H9 (cell line): Measurements from ENCODE around the gene CTAG2. TPM values are rescaled to one million over a fixed set of nuclear protein-coding genes. Genes with fewer than 3 reads are reported as not detected.
"Not testable (repeated sequence)": the region's sequence is repeated elsewhere in the genome, so short reads cannot be mapped to it uniquely, and the experiment has no call there.

Experiments used
- DNase-seq: peaks from one replicate; pipeline ENCODE4 v3.0.0-alpha.2; 2017
- H2AFZ ChIP-seq: one replicate; pipeline ENCODE4 v1.6.1; 2013; ENCODE audit warnings: mild to moderate bottlenecking, low read length, control low read depth, moderate library complexity
- H2AK5ac ChIP-seq: 2 replicates; pipeline ENCODE4 v1.6.1; 2013; ENCODE audit warnings: low read length, control low read depth, mixed read lengths; ENCODE audit not compliant: insufficient read length
- H2BK120ac ChIP-seq: one replicate; pipeline ENCODE4 v1.6.1; 2013; ENCODE audit warnings: low read depth, mild to moderate bottlenecking, low read length, control low read depth, inconsistent platforms; ENCODE audit not compliant: poor library complexity, severe bottlenecking
- H2BK12ac ChIP-seq: 2 replicates; pipeline ENCODE4 v1.6.1; 2013; ENCODE audit warnings: low read length, control low read depth, mixed read lengths, low read depth; ENCODE audit not compliant: insufficient read length
- H2BK15ac ChIP-seq: 2 replicates; pipeline ENCODE4 v1.6.1; 2013; ENCODE audit warnings: low read depth, low read length, control low read depth
- H2BK20ac ChIP-seq: one replicate; pipeline ENCODE4 v1.6.1; 2013; ENCODE audit warnings: low read depth, mild to moderate bottlenecking, low read length, control low read depth, inconsistent platforms; ENCODE audit not compliant: poor library complexity, severe bottlenecking
- H2BK5ac ChIP-seq: 2 replicates; pipeline ENCODE4 v1.6.1; 2013; ENCODE audit warnings: low read length, control low read depth, mixed read lengths; ENCODE audit not compliant: insufficient read length
- H3K14ac ChIP-seq: 2 replicates; pipeline ENCODE4 v1.6.1; 2013; ENCODE audit warnings: low read length, control low read depth; ENCODE audit not compliant: insufficient read depth
- H3K18ac ChIP-seq: 2 replicates; pipeline ENCODE4 v1.6.1; 2013; ENCODE audit warnings: low read depth, mild to moderate bottlenecking, mixed read lengths, low read length, control low read depth; ENCODE audit not compliant: insufficient read length
- H3K23ac ChIP-seq: 2 replicates; pipeline ENCODE4 v1.6.1; 2013; ENCODE audit warnings: low read length, control low read depth, mixed read lengths, low read depth; ENCODE audit not compliant: insufficient read length
- H3K23me2 ChIP-seq: 2 replicates; pipeline ENCODE4 v1.6.1; 2013; ENCODE audit warnings: low read depth, mild to moderate bottlenecking, mixed read lengths, low read length, control low read depth; ENCODE audit not compliant: insufficient read length, poor library complexity, severe bottlenecking
- H3K27ac ChIP-seq: 2 replicates; pipeline ENCODE4 v1.5.1; 2013; ENCODE audit warnings: low read length, control low read depth, mixed read lengths, low read depth; ENCODE audit not compliant: insufficient read length
- H3K27me3 ChIP-seq: 2 replicates; pipeline ENCODE4 v1.6.1; 2013; ENCODE audit warnings: low read length, control low read depth, inconsistent platforms; ENCODE audit not compliant: insufficient read depth
- H3K4ac ChIP-seq: 2 replicates; pipeline ENCODE4 v1.6.1; 2013; ENCODE audit warnings: low read depth, mild to moderate bottlenecking, control low read depth, inconsistent platforms, low read length, moderate library complexity
- H3K4me1 ChIP-seq: 2 replicates; pipeline ENCODE4 v1.6.1; 2013; ENCODE audit warnings: low read length, control low read depth, inconsistent platforms; ENCODE audit not compliant: insufficient read depth
- H3K4me2 ChIP-seq: 2 replicates; pipeline ENCODE4 v1.6.1; 2013; ENCODE audit warnings: low read length, control low read depth, mixed read lengths; ENCODE audit not compliant: insufficient read length, insufficient read depth
- H3K56ac ChIP-seq: 2 replicates; pipeline ENCODE4 v1.6.1; 2013; ENCODE audit warnings: low read depth, mild to moderate bottlenecking, mixed read lengths, low read length, control low read depth; ENCODE audit not compliant: insufficient read length
- H3K79me1 ChIP-seq: 2 replicates; pipeline ENCODE4 v1.6.1; 2013; ENCODE audit warnings: low read depth, mild to moderate bottlenecking, moderate library complexity, low read length, control low read depth, inconsistent platforms; ENCODE audit not compliant: insufficient read depth, poor library complexity, severe bottlenecking
- H3K79me2 ChIP-seq: 2 replicates; pipeline ENCODE4 v1.6.1; 2013; ENCODE audit warnings: low read length, control low read depth, inconsistent platforms; ENCODE audit not compliant: insufficient read depth
- H3K9ac ChIP-seq: 2 replicates; pipeline ENCODE4 v1.6.1; 2013; ENCODE audit warnings: low read length, control low read depth, mixed read lengths; ENCODE audit not compliant: insufficient read length; ENCODE audit errors: extremely low read depth
- H3K9me3 ChIP-seq: one replicate; pipeline ENCODE4 v1.6.1; 2013; ENCODE audit warnings: low read depth, low read length, inconsistent platforms; ENCODE audit not compliant: control insufficient read depth
- H3T11ph ChIP-seq: one replicate; pipeline ENCODE4 v1.6.1; 2013; ENCODE audit warnings: mild to moderate bottlenecking, low read length, control low read depth, inconsistent platforms
- H4K20me1 ChIP-seq: one replicate; pipeline ENCODE4 v1.6.1; 2013; ENCODE audit not compliant: control insufficient read depth, insufficient read length, insufficient read depth
- H4K5ac ChIP-seq: 2 replicates; pipeline ENCODE4 v1.6.1; 2013; ENCODE audit warnings: low read depth, mild to moderate bottlenecking, mixed read lengths, low read length, control low read depth; ENCODE audit not compliant: insufficient read length
- H4K8ac ChIP-seq: replicated peaks from 2 replicates; pipeline ENCODE4 v1.6.1; 2013; ENCODE audit warnings: low read length, control low read depth, mixed read lengths, low read depth; ENCODE audit not compliant: insufficient read length
- H4K91ac ChIP-seq: 2 replicates; pipeline ENCODE4 v1.6.1; 2013; ENCODE audit warnings: low read depth, mild to moderate bottlenecking, moderate library complexity, mixed read lengths, low read length, control low read depth; ENCODE audit not compliant: insufficient read length
- H3K27ac Mint-ChIP-seq, 3 experiments: 2 replicates in 2 of 3; 3 replicates in 1 of 3; pipeline ENCODE4 v1.8.0; 2020 to 2021; ENCODE audit warnings: mixed read lengths in 3 of 3, mild to moderate bottlenecking in 1 of 3, moderate library complexity in 1 of 3
- H3K27me3 Mint-ChIP-seq: 2 replicates; pipeline ENCODE4 v1.8.0; 2021; ENCODE audit warnings: low read depth, mild to moderate bottlenecking, moderate library complexity, mixed read lengths
- H3K36me3 Mint-ChIP-seq, 3 experiments: 2 replicates in 2 of 3; 3 replicates in 1 of 3; pipeline ENCODE4 v1.8.0; 2020 to 2021; ENCODE audit warnings: low read depth in 3 of 3, mixed read lengths in 3 of 3; ENCODE audit not compliant: insufficient read depth in 1 of 3
- H3K4me1 Mint-ChIP-seq, 2 experiments: 2 replicates each; pipeline ENCODE4 v1.8.0; 2020; ENCODE audit warnings: mixed read lengths in 2 of 2
- H3K4me3 Mint-ChIP-seq, 2 experiments: 2 replicates in 1 of 2; 3 replicates in 1 of 2; pipeline ENCODE4 v1.8.0; 2020 to 2021; ENCODE audit warnings: mild to moderate bottlenecking in 2 of 2, mixed read lengths in 2 of 2, moderate library complexity in 1 of 2
- H3K9me3 Mint-ChIP-seq, 2 experiments: 2 replicates in 1 of 2; 3 replicates in 1 of 2; pipeline ENCODE4 v1.8.0; 2020; ENCODE audit warnings: mild to moderate bottlenecking in 2 of 2, mixed read lengths in 2 of 2, moderate library complexity in 1 of 2
- WGBS: extraction: QIAGEN DNeasy Blood & Tissue Kit; methylation state at CpG from one replicate; pipeline ENCODE4 v1.1.7; 2013; ENCODE audit warnings: missing lambda C conversion rate, low lambda C conversion rate, mixed read lengths; ENCODE audit not compliant: insufficient read length; ENCODE audit errors: extremely low coverage; 5-methylcytosine and 5-hydroxymethylcytosine counted together
- total RNA-seq: library from RNA; stranded (reverse); gene quantifications from 2 replicates; pipeline ENCODE4 v1.2.1, GENCODE V29; 2021

Gene CTAG2
- total RNA-seq, 1 experiment from 2014 or later, result not detected

GRCh38 chrX:154633661-154634060 lies 19.7 kb downstream of the CTAG2 start:
- not testable (repeated sequence) for H3K36me3 Mint-ChIP-seq, H3K9me3 ChIP-seq, H4K8ac ChIP-seq, H3K27ac ChIP-seq, H3K4ac ChIP-seq, H4K5ac ChIP-seq, H2AFZ ChIP-seq, H3K27me3 ChIP-seq, H3K23ac ChIP-seq, H3K18ac ChIP-seq, H3K56ac ChIP-seq, H3K23me2 ChIP-seq, DNase-seq, H2AK5ac ChIP-seq, H2BK15ac ChIP-seq, H2BK12ac ChIP-seq, H3K14ac ChIP-seq, H3K4me1 Mint-ChIP-seq, H3K79me2 ChIP-seq, H3K4me2 ChIP-seq, H2BK120ac ChIP-seq, H3K27me3 Mint-ChIP-seq, H4K91ac ChIP-seq, H3K9me3 Mint-ChIP-seq, H3K9ac ChIP-seq, H3K79me1 ChIP-seq, H2BK20ac ChIP-seq, H4K20me1 ChIP-seq, H3K4me3 Mint-ChIP-seq, H2BK5ac ChIP-seq, H3K4me1 ChIP-seq, H3T11ph ChIP-seq, H3K27ac Mint-ChIP-seq
- no CpG with 5 or more reads among the region's 11 CpGs for WGBS

DNA sequence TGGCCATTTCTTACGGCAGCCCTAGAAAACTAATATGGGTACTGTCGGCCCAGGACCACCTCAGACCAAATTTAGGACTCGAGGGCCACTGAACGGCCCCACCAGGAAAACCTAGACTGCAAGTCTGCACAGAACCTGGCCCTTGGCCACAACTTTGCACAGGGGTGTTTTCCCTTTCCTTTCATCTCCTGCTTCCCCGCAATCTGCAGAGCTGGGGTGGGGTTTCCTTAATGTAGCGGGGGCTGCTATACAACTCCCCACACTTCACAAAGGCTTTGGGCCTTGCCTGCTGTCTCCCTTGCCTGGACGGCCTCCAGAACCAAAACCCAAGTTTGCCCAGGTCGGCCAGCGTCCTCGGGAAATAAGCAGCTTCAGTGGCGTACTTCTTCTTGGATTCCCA lies 22.4 kb downstream of the CTAG2 start:
- H3K4me1 ChIP-seq, H2AFZ ChIP-seq, H3K4me1 Mint-ChIP-seq, H3K27me3 Mint-ChIP-seq, H3K4me2 ChIP-seq, H4K20me1 ChIP-seq, H3K4ac ChIP-seq, H2BK5ac ChIP-seq, H4K91ac ChIP-seq, H3K4me3 Mint-ChIP-seq, H3K18ac ChIP-seq, H3K56ac ChIP-seq, H2BK15ac ChIP-seq, H3K9me3 Mint-ChIP-seq, H2BK12ac ChIP-seq, H2BK20ac ChIP-seq, H4K5ac ChIP-seq, H3K9me3 ChIP-seq, H3K9ac ChIP-seq, H3K79me2 ChIP-seq, H3T11ph ChIP-seq, H3K27ac ChIP-seq, H3K79me1 ChIP-seq, DNase-seq, H2AK5ac ChIP-seq, H4K8ac ChIP-seq, H3K27ac Mint-ChIP-seq, H3K23ac ChIP-seq, H3K14ac ChIP-seq, H3K27me3 ChIP-seq, H3K23me2 ChIP-seq, H2BK120ac ChIP-seq, H3K36me3 Mint-ChIP-seq: not testable (repeated sequence)
- no CpG with 5 or more reads among the region's 11 CpGs for WGBS
